SK-N-SH (cell line): ENCODE measurements around the gene VSIG10L2. TPM values are rescaled to one million over a fixed set of nuclear protein-coding genes. Genes with fewer than 3 reads are reported as not detected.

Experiments
- CTCF ChIA-PET: fragments of 300-600, 350-600 bp; formaldehyde crosslinking; extraction: SDS; loops from one replicate; lab custom pipeline; 2021; lab: Yijun Ruan, JAX
- POLR2A ChIA-PET: fragments of 350-600 bp; sonication (Branson Sonifier 250); formaldehyde crosslinking; extraction: SDS; loops from one replicate; lab custom pipeline; 2020; ENCODE audit warnings: antibody characterized with exemption, inconsistent platforms; lab: Yijun Ruan, JAX
- DNase-seq: peaks from one replicate; pipeline ENCODE4 v3.0.0; 2012
- H2AFZ ChIP-seq: fragments of 200-600 bp; sonication (generic); 2 replicates; pipeline ENCODE4 v1.8.1; 2016; ENCODE audit warnings: antibody characterized with exemption, mild to moderate bottlenecking, low read depth
- H3F3A ChIP-seq: fragments of 200-600 bp; sonication (generic); replicated peaks from 2 replicates; pipeline ENCODE3; 2016; ENCODE audit warnings: antibody characterized with exemption, mild to moderate bottlenecking; ENCODE audit not compliant: insufficient read depth
- H3K27ac ChIP-seq, 2 experiments: fragments of 200-500 bp in 1 of 2; fragments of 200-600 bp in 1 of 2; sonication (Bioruptor generic) in 1 of 2; sonication (generic), shearing (Covaris generic) in 1 of 2; 2 replicates each; pipeline versions ENCODE4 v1.5.1 to v1.6.1; 2014 to 2016; ENCODE audit warnings: low read depth in 2 of 2, inconsistent platforms in 1 of 2, low read length in 1 of 2, mild to moderate bottlenecking in 1 of 2, mixed read lengths in 1 of 2
- H3K27me3 ChIP-seq: fragments of 200-600 bp; sonication (generic), shearing (Covaris generic); 2 replicates; pipeline ENCODE4 v1.6.1; 2016; ENCODE audit warnings: mixed run types; ENCODE audit not compliant: insufficient read depth
- H3K36me3 ChIP-seq, 2 experiments: fragments of 200-500 bp in 1 of 2; fragments of 200-600 bp in 1 of 2; sonication (Bioruptor generic) in 1 of 2; sonication (generic) in 1 of 2; replicated peaks in 1 of 2; 2 replicates each; pipeline versions ENCODE3 to v1.5.1; 2014 to 2016; ENCODE audit warnings: low read length in 1 of 2, mild to moderate bottlenecking in 1 of 2; ENCODE audit not compliant: insufficient read depth in 2 of 2, control insufficient read depth in 1 of 2
- H3K4me1 ChIP-seq, 2 experiments: fragments of 200-500 bp in 1 of 2; fragments of 200-600 bp in 1 of 2; sonication (Bioruptor generic) in 1 of 2; sonication (generic), shearing (Covaris generic) in 1 of 2; 2 replicates each; pipeline versions ENCODE4 v1.5.1 to v1.6.1; 2014 to 2016; ENCODE audit warnings: low read depth in 1 of 2, low read length in 1 of 2, mixed run types in 1 of 2; ENCODE audit not compliant: insufficient read depth in 2 of 2, control insufficient read depth in 1 of 2
- H3K4me2 ChIP-seq: fragments of 200-600 bp; sonication (generic), shearing (Covaris generic); 2 replicates; pipeline ENCODE4 v1.6.1; 2017; ENCODE audit warnings: mixed run types
- H3K4me3 ChIP-seq, 2 experiments: fragments of 200-500 bp in 1 of 2; fragments of 200-600 bp in 1 of 2; sonication (Bioruptor generic) in 1 of 2; sonication (generic), shearing (Covaris generic) in 1 of 2; 2 replicates each; pipeline versions ENCODE4 v1.5.1 to v1.8.1; 2014 to 2016; ENCODE audit warnings: low read depth in 2 of 2, inconsistent platforms in 1 of 2, low read length in 1 of 2, mild to moderate bottlenecking in 1 of 2, mixed read lengths in 1 of 2, moderate library complexity in 1 of 2
- H3K79me2 ChIP-seq: fragments of 200-600 bp; sonication (generic); 2 replicates; pipeline ENCODE4 v1.8.1; 2017; ENCODE audit warnings: mild to moderate bottlenecking; ENCODE audit not compliant: insufficient read depth
- H3K9ac ChIP-seq: fragments of 200-600 bp; sonication (generic); 2 replicates; pipeline ENCODE4 v1.6.1; 2017; ENCODE audit warnings: mixed run types
- H3K9me2 ChIP-seq: fragments of 200-600 bp; sonication (generic); 2 replicates; pipeline ENCODE4 v1.6.1; 2017; ENCODE audit warnings: mixed run types
- H3K9me3 ChIP-seq: fragments of 200-600 bp; sonication (generic); 2 replicates; pipeline ENCODE4 v1.6.1; 2017; ENCODE audit warnings: mixed run types, mild to moderate bottlenecking, moderate library complexity
- H4K20me1 ChIP-seq: fragments of 200-600 bp; sonication (generic); 2 replicates; pipeline ENCODE4 v1.6.1; 2017; ENCODE audit warnings: mild to moderate bottlenecking, mixed run types; ENCODE audit not compliant: insufficient read depth
- EP300 ChIP-seq, 2 experiments: IDR thresholded peaks; 2 replicates each; pipeline versions ENCODE4 v1.4.0 to v1.6.1; 2012; ENCODE audit warnings: borderline replicate concordance in 1 of 2, low read depth in 1 of 2, low read length in 1 of 2
- FOXM1 ChIP-seq: IDR thresholded peaks from 2 replicates; pipeline ENCODE4 v1.4.0; 2012; ENCODE audit warnings: low read depth, mild to moderate bottlenecking
- JUND ChIP-seq: IDR thresholded peaks from 2 replicates; pipeline ENCODE4 v1.4.0; 2012
- NRF1 ChIP-seq: IDR thresholded peaks from 2 replicates; pipeline ENCODE4 v1.6.1; 2012; ENCODE audit warnings: low read depth, mild to moderate bottlenecking, low read length
- POLR2AphosphoS5 ChIP-seq: IDR thresholded peaks from 2 replicates; pipeline ENCODE4 v1.6.1; 2012; ENCODE audit warnings: low read depth, low read length
- RAD21 ChIP-seq: IDR thresholded peaks from 2 replicates; pipeline ENCODE4 v1.6.1; 2012; ENCODE audit warnings: mild to moderate bottlenecking, low read length
- RCOR1 ChIP-seq: fragments of 150-350 bp; IDR thresholded peaks from 2 replicates; pipeline ENCODE4 v1.6.1; 2017; ENCODE audit warnings: antibody characterized with exemption, low read length
- RFX5 ChIP-seq: IDR thresholded peaks from 2 replicates; pipeline ENCODE4 v1.6.1; 2012; ENCODE audit warnings: mild to moderate bottlenecking, improper control_type of control experiment, low read length
- USF1 ChIP-seq: IDR thresholded peaks from 2 replicates; pipeline ENCODE4 v1.4.0; 2012; ENCODE audit warnings: low read depth, borderline replicate concordance
- USF2 ChIP-seq: fragments of 150-350 bp; IDR thresholded peaks from 2 replicates; pipeline ENCODE4 v1.6.1; 2017; ENCODE audit warnings: antibody characterized with exemption, low read length, low read depth, borderline replicate concordance
- YY1 ChIP-seq: IDR thresholded peaks from 2 replicates; pipeline ENCODE4 v1.4.0; 2012; ENCODE audit warnings: low read depth, mild to moderate bottlenecking
- ZBTB33 ChIP-seq: IDR thresholded peaks from 2 replicates; pipeline ENCODE4 v1.4.0; 2012; ENCODE audit warnings: low read depth, borderline replicate concordance
- WGBS: methylation state at CpG from one replicate; pipeline ENCODE4 v1.1.6; 2017; ENCODE audit warnings: low lambda C conversion rate; 5-methylcytosine and 5-hydroxymethylcytosine counted together
- polyA plus RNA-seq, 3 experiments: library from polyadenylated mRNA; depleted of rRNA; stranded (reverse); fragments of >200 nt; gene quantifications; 2 replicates each; pipeline ENCODE4 v1.2.3, GENCODE V29; 2012

The VSIG10L2 gene
- polyA plus RNA-seq, 1 of the 3 experiments (the other 2 are of a cell fraction): 0.02 TPM

- H3K4me1 ChIP-seq: peaks cover 0 to 20% of the 10 kb centered on the region in 2 experiments; a peak in 2 of 4 replicates
- 69% methylated on average over 10 of the region's 12 CpGs for WGBS
- no peak overlapping the region for H3K4me2 ChIP-seq
- ChIA-PET CTCF (interaction anchor here (1.1 to 4.2 kb wide), 3 partner anchors 9 to 128 kb away, joined by 3 to 26 read pairs (median 17); no protein-coding TSS in a partner anchor), POLR2A (no interaction called here)
- TF ChIP-seq FOXM1: no peak
- TF ChIP-seq USF2: no peak
- TF ChIP-seq NRF1: no peak
- no peak for TF ChIP-seq RCOR1
- TF ChIP-seq RAD21: no peak
- no peak for TF ChIP-seq JUND
- TF ChIP-seq ZBTB33: no peak
- H3K9ac ChIP-seq: no peak overlapping the region
- no peaks in the 10 kb centered on the region for H3K9me3 ChIP-seq
- no peak overlapping the region for H2AFZ ChIP-seq
- H3K27me3 ChIP-seq: 0 out of 2 replicates have a peak, but pooled peaks cover 6% of the 10 kb centered on the region
- no peaks in the 10 kb centered on the region for H4K20me1 ChIP-seq
- H3K4me3 ChIP-seq: no peak overlapping the region
- H3K79me2 ChIP-seq: no peaks in the 10 kb centered on the region
- no peaks in the 10 kb centered on the region for H3F3A ChIP-seq
- no peaks in the 10 kb centered on the region for H3K9me2 ChIP-seq
- DNase-seq: no peak
- H3K27ac ChIP-seq: no peak overlapping the region
- no peaks in the 10 kb centered on the region for H3K36me3 ChIP-seq
These were observed 12.6 kb upstream of the VSIG10L2 start for GRCh38 chr11:125933030-125933813.

GRCh38 chr11:125934473-125934872 is 11.4 kb upstream of the VSIG10L2 start:
- WGBS: 90% methylated on average over 8 of the region's 8 CpGs
- POLR2A ChIA-PET: no interaction called here
- Histone ChIP-seq H3F3A (no peaks in the 10 kb centered on the region), H3K4me3 (no peak overlapping the region), H3K9me2 (no peaks in the 10 kb centered on the region), H3K9me3 (no peaks in the 10 kb centered on the region), H4K20me1 (no peaks in the 10 kb centered on the region), H3K9ac (no peak overlapping the region), H3K4me1 (peaks cover 0 to 24% of the 10 kb centered on the region in 2 experiments; a peak in 2 of 4 replicates), H2AFZ (no peak overlapping the region), H3K27ac (no peak overlapping the region)
- TF ChIP-seq POLR2AphosphoS5 (no peak), RCOR1 (no peak), USF1 (no peak), YY1 (no peak), USF2 (no peak), RFX5 (no peak), EP300 (IDR thresholded peaks at IDR 0.05; ENCODE audit: borderline replicate concordance in 1 of 2, low read depth in 1 of 2, low read length in 1 of 2) (no peak)
- TF ChIP-seq, all 33 proteins: peak for 0
- 0 out of 2 replicates have a peak, but pooled peaks cover 6% of the 10 kb centered on the region for H3K27me3 ChIP-seq
- H3K36me3 ChIP-seq: no peaks in the 10 kb centered on the region
- no peaks in the 10 kb centered on the region for H3K79me2 ChIP-seq
- no peak for DNase-seq
- no peak overlapping the region for H3K4me2 ChIP-seq
- CTCF ChIA-PET: interaction anchor here (0.8 to 2.0 kb wide), 6 partner anchors 11 to 259 kb away, joined by 3 to 12 read pairs (median 6); no protein-coding TSS in a partner anchor
